ENCODE results near the gene BCL2L15.
A peak's percentile ranks its signal among the peaks of the same experiment; 100 is the strongest.

The BCL2L15 gene

GRCh38 chr1:113905435-113905861 lies 18.1 kb upstream of the BCL2L15 start:
- no peak for DNase-seq (ENCODE audit: low spot score)

DNA sequence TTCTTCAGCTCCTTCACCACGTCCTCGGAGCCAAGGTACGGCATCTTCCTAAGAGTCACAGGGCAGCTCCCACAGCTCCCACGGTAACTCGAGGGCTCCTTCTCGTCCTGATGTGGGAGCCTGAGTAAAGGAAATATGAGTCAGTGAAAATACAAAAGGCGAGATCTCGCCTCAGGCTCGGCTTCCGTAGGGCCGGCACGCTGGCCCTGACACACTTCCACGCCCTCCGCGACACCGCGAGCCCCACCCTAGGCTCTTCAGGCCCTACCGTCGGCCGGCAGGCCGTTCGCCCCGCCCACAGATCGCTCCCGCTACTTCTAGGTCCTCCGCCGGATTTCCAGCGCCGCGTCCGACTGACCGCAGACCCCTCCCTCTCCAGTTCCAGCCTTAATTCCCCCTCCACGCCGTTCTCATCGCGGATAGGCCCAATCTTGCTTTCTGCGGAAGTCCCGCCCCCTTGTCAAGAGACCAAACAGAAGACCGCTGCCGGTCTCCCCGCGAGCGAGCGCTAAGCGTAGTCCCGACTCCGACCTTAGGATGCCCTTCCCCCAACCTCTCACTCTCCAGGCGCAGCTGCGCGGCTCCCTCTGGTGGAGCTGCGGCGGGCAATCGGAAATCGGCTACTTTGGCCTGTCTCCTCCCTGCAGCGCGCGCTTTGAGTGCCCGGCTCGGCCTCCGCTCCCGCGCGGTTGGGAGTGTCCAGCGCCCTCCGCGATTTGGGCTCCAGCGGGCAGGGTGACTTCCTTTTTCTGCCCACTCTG lies 17.5 kb upstream of the BCL2L15 start, which contains the start of the genes AP4B1 and DCLRE1B:
TSS of gene AP4B1 (minus strand) at position 126 of the 761 bp plus-strand sequence. CDS start at position 44, 82 bp downstream.
TSS of gene DCLRE1B (plus strand) at position 653 of the 761 bp plus-strand sequence. CDS start 261 bp downstream, outside the sequence.
- DNase-seq (ENCODE audit: low spot score): peak; percentile 96

- DNase-seq (ENCODE audit: low spot score): no peak
Observed at GRCh38 chr1:113904293-113904673, 16.9 kb upstream of the BCL2L15 start.

GRCh38 chr1:113903501-113904292 lies 16.3 kb upstream of the BCL2L15 start:
- no peak for DNase-seq (ENCODE audit: low spot score)

DNA sequence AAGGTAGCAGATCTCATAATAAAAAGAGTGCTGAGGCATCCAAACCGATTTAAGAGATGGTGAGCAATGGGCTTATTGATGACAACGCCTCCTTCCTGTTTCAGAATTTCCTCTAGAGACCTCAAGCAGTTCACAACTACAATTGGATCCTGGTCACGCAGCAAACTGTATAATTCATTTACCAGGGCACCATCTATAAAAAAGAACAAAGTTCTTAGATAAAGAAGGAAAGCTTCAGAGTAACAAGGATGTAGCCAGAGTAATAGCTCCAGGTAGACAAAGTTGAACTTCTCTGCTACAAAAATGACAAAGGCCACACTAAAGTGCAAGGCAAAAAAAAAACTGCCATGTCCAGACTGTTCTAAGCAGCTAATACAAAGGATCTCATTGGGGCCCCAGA lies 13.8 kb upstream of the BCL2L15 start:
- DNase-seq (ENCODE audit: low spot score): no peak

DNA sequence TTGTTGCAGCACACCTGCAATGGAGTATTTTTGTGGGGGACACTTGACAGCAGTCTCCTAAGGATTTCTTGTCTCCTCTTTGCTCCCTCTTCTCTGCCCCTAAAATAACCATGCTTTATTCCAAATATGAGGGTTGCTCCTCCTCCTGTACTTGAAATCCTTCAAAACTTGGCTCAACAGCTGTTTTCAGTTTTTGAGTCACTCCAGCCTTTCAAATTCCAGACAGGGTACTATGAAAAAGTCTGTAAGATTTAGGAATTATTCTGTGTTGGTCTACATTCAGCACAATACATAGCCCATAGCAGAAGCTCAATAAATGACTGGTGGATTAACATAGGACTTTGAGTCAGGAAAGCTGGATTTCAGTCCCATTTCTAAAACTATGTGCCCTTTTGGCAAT lies 11.7 kb upstream of the BCL2L15 start:
- peak; percentile 18 for DNase-seq (ENCODE audit: low spot score)

- no peak for DNase-seq (ENCODE audit: low spot score)
Observed at GRCh38 chr1:113898241-113898814, 10.9 kb upstream of the BCL2L15 start.

DNA sequence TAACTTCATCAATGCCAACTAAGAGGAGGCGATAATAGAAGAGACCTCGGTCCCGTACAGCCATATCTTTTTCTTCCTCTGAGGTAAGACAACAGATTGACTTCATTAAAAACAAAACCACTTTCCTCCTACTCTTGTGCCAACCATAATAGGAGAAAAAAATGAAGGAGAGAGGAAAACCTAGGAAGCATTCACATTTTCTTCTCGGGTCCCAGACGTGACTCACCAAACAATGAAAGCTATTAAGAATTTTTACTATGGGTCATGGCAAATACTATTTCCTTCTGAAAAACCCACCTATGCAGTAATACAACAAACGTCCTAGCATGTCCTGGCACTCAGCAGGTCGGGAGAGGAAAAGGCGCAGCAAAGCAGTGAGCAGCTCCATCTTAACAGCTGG lies 8.6 kb upstream of the BCL2L15 start:
- DNase-seq (ENCODE audit: low spot score): no peak

DNA sequence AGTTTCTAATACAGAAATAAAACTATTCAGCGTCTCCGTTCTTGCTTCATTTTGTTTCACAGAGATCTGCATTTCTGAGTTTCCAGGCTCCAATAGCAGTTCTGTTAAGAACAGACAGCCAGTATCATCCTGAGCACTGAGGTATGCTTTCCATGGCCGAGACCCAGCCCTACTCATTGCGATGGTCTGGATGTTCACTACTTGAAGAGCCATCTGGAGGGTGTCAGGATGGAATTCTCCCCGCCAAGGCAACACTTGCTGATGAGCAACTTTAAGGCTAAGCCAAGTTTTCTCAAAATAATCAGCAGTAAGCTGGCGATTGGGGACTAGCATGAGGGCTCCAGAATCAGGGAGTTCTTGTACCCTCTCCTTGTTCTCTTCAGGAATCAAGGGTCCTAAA lies 7.7 kb upstream of the BCL2L15 start:
- DNase-seq (ENCODE audit: low spot score): no peak

DNA sequence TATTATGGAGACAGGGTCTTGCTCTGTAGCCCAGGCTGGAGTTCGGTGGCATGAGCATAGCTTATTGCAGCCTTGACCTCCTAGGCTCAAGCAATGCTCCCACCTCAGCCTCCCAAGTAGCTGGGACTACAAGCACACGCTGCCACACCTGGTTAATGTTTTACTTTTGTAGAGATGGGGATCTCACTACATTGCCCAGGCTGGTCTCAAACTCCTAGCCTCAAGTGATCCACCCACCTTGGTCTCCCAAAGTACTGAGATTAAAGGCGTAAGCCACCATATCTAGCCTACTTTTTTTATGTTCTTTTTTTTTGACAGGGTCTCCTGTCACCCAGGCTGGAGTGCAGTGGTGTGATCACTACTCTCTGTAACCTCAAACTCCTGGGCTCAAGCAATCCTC lies 5.9 kb upstream of the BCL2L15 start:
- no peak for DNase-seq (ENCODE audit: low spot score)

DNA sequence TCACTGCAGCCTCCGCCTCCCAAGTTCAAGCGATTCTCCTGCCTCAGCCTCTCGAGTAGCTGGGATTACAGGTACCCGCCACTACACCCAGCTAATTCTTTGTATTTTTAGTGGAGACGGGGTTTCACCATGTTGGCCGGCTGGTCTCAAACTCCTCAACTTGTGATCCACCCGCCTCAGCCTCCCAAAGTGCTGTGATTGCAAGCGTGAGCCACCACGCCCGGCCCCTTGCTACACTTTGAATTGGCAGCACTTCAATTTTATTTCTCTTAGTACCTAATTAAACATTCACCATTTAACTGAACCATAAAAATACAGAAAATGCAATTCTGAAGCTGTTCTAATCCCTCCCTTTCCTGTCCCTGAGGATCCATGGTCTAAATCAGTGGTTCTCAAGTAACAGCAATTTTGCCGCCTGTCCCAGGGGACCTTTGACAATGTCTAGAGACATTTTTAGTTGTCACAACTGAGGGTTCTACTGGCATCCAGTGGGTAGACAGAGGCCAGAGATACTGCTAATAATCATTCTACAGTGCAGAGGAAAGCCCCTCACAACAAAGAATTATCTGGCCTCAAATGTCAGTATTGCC lies 4.3 kb upstream of the BCL2L15 start:
- DNase-seq (ENCODE audit: low spot score): no peak

GRCh38 chr1:113890816-113891215 lies 3.4 kb upstream of the BCL2L15 start:
- no peak for DNase-seq (ENCODE audit: low spot score)

- no peak for DNase-seq (ENCODE audit: low spot score)
Observed at GRCh38 chr1:113886417-113887401, 672 bp downstream of the BCL2L15 start.

DNA sequence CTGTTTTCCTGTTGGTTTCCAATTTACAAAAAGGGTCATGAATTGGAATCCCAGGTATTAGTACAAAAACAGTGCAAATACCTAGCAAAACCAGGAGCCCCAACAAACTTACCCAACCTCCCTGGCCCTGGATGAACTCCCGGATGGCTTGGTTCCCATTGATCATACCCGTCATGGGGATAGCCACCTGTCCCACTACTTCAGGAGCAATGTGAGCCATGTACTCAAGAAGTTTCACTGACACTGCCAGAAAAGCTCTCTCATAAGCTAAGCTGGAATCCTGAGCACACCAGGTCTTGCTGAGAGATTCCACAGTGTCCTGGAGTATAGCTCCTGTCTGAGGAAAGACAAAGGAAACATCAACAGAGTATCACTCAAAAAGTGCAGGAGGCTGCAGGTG lies 5.7 kb downstream of the BCL2L15 start:
- no peak for DNase-seq (ENCODE audit: low spot score)

GRCh38 chr1:113879739-113880038 lies 7.7 kb downstream of the BCL2L15 start:
- no peak for DNase-seq (ENCODE audit: low spot score)

DNA sequence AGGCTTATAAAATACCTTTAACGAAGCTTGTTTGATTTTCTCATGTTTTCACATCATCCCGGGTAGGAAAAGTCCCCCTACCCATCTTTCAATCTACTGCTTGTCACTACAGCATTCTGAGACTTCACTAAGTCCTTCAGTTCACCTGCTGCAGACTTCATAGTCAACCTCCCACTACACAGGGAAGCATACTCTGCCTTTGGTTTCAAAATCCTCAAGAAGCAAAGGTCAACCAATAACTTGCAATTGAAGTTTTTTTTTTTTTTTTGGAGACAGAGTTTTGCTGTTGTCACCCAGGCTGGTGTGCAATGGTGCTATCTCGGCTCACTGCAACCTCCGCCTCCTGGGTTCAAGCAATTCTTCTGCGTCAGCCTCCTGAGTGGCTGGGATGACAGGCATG lies 11.2 kb downstream of the BCL2L15 start:
- DNase-seq (ENCODE audit: low spot score): no peak

GRCh38 chr1:113875714-113876113 lies 11.7 kb downstream of the BCL2L15 start:
- DNase-seq (ENCODE audit: low spot score): no peak

DNA sequence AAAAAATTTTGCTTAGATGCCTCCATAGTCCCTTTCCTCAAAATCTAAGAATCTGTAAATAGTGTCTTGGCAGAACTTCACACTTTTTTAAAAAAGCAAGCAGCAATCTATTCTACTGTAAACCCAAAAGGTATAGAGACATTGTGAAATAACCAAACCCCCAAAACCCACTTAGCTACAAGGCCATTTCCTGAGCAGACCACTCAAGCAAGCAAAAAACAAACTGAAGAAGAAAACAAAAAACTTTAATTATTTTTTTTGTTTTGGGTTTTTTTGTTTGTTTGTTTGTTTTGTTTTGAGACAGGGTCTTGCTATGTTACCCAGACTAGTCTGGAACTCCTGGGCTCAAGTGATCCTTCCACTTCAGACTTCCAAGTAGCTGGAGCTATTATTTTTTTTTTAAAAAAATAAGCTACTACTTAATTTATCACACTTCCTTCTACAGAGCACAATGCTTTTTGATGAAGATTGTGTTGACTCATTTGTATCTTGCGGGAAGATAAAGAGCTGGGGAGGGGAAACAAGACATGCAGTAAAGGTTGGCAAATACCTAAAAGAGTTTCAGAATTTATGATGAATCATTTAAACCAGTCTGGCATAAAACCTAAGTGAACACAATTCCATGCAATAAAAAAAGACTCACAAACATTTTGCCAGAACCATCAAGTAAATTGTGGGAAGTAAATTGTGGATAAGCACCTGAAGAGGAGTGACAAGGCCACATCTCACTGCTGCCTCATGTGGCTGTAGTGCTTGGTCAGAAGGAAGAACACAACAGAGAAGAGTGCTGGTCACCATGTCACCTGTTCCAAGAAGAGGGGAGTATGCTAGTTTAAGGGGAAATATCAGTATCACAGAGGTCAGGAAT lies 13.1 kb downstream of the BCL2L15 start:
- DNase-seq (ENCODE audit: low spot score): no peak

GRCh38 chr1:113872219-113872935 lies 15.0 kb downstream of the BCL2L15 start:
- no peak for DNase-seq (ENCODE audit: low spot score)
